Bronchial epithelial cell (primary cell): Measurements from ENCODE around the gene CACHD1. TPM values are rescaled to one million over a fixed set of nuclear protein-coding genes. Genes with fewer than 3 reads are reported as not detected.

Source experiments
- DNase-seq: peaks from one replicate; pipeline ENCODE4 v3.0.0-alpha.2; 2010; ENCODE audit warnings: low read depth
- FAIRE-seq: peaks from 2 replicates; lab custom pipeline; 2011; peaks lifted over from hg19 to GRCh38; lab: Jason Lieb, UNC
- H3K27me3 ChIP-seq: 2 replicates; pipeline ENCODE4 v1.5.1; 2011; ENCODE audit warnings: low read length; ENCODE audit not compliant: control insufficient read depth, insufficient read depth
- H3K36me3 ChIP-seq: 2 replicates; pipeline ENCODE4 v1.5.1; 2011; ENCODE audit warnings: low read length; ENCODE audit not compliant: control insufficient read depth, insufficient read depth
- H3K4me3 ChIP-seq: 2 replicates; pipeline ENCODE4 v1.5.1; 2011; ENCODE audit warnings: mild to moderate bottlenecking, low read depth, low read length, control low read depth
- total RNA-seq: library from RNA; depleted of rRNA; stranded (reverse); fragments of >200 nt; gene quantifications from 2 replicates; pipeline ENCODE4 v1.2.1, GENCODE V29; 2014
- TF ChIP-seq, protein P1 (sequence below): IDR thresholded peaks from 2 replicates; pipeline ENCODE4 v1.5.1; 2011; ENCODE audit warnings: mild to moderate bottlenecking, moderate library complexity, low read length, control low read depth, inconsistent platforms; ENCODE audit not compliant: insufficient read depth, severe bottlenecking

The CACHD1 gene
- total RNA-seq, 1 donor from 2014 or later, result 1.8 TPM

DNA sequence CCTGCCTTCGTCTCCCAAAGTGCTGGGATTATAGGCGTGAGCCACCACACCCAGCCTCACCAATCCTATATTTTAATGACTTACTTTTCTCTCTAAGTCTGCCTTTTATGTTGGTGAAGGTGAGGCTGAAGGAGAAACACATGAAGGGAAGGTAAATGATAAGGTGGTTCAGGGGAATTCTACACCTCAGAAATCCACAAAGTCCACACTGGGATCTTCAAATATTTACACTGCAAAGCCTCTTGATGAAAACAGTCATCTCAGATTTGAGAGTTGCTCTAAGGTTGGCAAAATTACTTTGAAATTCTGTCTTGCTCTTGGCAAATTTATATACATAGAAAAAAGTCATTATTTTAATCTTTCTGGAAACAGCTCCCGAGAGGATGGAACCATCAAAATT, 42.0 kb upstream of the CACHD1 start:
- FAIRE-seq, result no peak
- Histone ChIP-seq H3K4me3 (no peak overlapping the region), H3K36me3 (no peaks in the 10 kb centered on the region), H3K27me3 (no peaks in the 10 kb centered on the region)
- DNase-seq, result no peak
- TF ChIP-seq, protein P1, sequence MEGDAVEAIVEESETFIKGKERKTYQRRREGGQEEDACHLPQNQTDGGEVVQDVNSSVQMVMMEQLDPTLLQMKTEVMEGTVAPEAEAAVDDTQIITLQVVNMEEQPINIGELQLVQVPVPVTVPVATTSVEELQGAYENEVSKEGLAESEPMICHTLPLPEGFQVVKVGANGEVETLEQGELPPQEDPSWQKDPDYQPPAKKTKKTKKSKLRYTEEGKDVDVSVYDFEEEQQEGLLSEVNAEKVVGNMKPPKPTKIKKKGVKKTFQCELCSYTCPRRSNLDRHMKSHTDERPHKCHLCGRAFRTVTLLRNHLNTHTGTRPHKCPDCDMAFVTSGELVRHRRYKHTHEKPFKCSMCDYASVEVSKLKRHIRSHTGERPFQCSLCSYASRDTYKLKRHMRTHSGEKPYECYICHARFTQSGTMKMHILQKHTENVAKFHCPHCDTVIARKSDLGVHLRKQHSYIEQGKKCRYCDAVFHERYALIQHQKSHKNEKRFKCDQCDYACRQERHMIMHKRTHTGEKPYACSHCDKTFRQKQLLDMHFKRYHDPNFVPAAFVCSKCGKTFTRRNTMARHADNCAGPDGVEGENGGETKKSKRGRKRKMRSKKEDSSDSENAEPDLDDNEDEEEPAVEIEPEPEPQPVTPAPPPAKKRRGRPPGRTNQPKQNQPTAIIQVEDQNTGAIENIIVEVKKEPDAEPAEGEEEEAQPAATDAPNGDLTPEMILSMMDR, result no peak

DNA sequence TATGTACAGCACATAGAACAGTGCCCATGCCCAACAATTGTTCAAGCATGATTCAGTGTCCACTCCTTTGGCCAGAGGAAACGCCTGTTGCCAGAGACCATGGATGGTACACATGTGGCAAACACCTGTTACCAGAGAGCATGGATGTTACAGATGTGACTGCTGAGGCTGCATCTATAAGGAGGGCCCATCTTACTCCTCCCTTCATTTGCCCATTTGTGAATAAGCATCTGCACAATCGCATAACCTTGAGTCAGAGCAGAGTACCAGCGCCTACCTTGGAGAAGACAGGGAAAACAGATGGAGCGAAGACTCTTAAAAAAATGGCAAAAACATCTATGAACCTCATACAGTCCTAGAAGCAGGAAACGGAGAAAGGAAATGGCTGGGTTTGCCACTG, 36.6 kb upstream of the CACHD1 start:
- DNase-seq (no peak), FAIRE-seq (peak; percentile 68)
- TF ChIP-seq, protein P1, result no peak
- no peaks in the 10 kb centered on the region for H3K27me3 ChIP-seq
- H3K36me3 ChIP-seq, result no peaks in the 10 kb centered on the region
- H3K4me3 ChIP-seq, result no peak overlapping the region

DNA sequence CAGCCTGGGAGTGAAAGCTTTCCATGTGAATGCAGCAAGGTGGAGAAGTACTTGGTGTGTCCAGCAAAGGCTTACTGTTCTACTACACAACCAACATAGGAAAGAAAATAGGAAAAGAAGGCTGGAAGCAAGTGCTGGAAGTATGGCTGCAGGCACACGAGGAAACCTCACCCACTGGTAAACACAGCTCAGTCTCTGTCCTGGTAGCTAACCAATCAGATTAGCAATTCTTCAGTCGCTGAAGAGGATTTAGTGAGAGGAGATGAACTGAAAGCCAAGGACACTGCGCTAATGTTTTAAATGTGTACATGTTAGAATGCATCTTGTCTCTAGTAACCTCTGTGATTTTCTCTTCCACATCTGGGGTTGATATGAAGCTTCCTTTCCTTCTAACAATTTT, 36.2 kb upstream of the CACHD1 start:
- Histone ChIP-seq H3K36me3 (no peaks in the 10 kb centered on the region), H3K27me3 (no peaks in the 10 kb centered on the region), H3K4me3 (no peak overlapping the region)
- TF ChIP-seq, protein P1, result no peak
- DNase-seq, result no peak
- FAIRE-seq, result no peak

DNA sequence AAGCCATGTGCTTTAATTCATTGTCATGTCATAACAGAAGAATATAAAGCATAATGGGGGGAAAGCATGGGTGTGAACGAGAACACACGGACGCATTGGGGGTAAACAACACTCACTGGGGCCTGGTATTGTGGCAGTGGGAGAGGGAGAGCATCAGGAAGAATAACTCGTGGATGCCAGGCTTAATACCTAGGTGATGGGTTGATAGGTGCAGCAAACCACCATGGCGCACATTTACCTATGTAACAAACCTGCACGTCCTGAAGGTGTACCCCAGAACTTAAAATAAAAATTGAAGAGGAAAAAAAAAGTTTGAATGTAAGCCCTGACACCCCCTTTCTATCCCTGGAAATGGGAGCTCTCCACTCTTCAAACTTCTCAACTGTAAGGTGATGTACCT, 34.9 kb upstream of the CACHD1 start:
- H3K36me3 ChIP-seq, result no peaks in the 10 kb centered on the region
- no peak for DNase-seq
- TF ChIP-seq, protein P1, result no peak
- no peak overlapping the region for H3K4me3 ChIP-seq
- H3K27me3 ChIP-seq, result no peaks in the 10 kb centered on the region
- FAIRE-seq, result no peak

DNA sequence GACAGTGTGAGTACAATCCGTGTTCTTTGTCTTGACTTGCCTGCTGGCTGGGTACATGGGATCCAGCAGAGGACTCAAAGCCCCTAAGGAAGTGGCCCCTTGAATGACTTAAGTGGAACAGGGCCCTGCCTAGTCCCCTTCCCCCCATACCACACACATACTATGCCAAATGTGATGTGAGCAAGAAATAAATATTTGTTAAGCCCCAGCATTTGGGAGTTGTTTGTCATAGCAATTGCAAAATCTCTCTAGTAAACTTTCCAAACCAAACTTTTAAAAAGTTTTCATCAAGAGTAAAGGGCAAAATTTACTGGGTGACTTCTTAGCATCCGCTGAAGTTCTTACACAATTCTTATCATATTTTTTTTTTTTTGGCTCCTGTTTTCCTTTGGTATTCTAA, 32.5 kb upstream of the CACHD1 start:
- Histone ChIP-seq H3K4me3 (no peak overlapping the region), H3K27me3 (no peaks in the 10 kb centered on the region), H3K36me3 (no peaks in the 10 kb centered on the region)
- TF ChIP-seq, protein P1, result no peak
- FAIRE-seq, result no peak
- no peak for DNase-seq

DNA sequence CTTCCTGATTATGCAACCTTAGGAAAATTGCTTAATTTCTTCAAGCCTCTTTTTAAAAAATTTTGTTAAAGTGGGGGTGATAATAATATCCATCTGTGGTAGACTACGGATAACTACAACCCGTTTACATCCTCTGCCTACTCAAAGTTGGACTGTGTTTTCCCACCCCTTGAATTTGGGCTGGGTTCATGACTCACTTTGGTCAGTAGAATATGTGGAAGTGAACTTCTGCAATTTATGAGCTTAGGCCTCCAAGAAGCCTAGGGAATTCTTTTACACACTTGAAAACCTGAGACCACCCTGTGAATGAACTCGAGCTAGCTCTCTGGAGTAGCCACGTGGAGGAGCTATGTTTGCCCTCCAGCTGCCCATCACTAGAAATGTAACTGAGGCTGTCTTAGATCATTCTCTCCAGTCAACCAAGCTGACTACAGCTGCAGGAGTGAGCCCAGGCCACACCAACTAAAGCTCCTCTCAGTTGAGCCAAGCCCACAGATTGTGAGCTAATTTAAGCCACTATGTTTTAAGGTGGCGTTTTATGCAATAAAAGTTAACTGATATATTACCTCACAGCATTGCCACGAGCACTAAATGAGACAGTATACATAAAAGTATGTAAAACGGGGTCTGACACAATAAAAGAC, 29.6 kb upstream of the CACHD1 start:
- H3K36me3 ChIP-seq, result no peaks in the 10 kb centered on the region
- FAIRE-seq (no peak), DNase-seq (no peak)
- H3K4me3 ChIP-seq, result no peak overlapping the region
- no peaks in the 10 kb centered on the region for H3K27me3 ChIP-seq
- TF ChIP-seq, protein P1, result no peak
